ENCODE data around the gene MRPL39. TPM values are rescaled to one million over a fixed set of nuclear protein-coding genes. Genes with fewer than 3 reads are reported as not detected.

Gene MRPL39
- total and polyA plus RNA-seq, 10 donors: 14.4 to 34.3 (median 20.8) TPM

GRCh38 chr21:25535849-25536248 lies 71.4 kb downstream of the MRPL39 start:
- no peak overlapping the region for H3K4me3 ChIP-seq
- no peaks in the 10 kb centered on the region for H3K4me1 ChIP-seq
- WGBS, 5 donors: 80 to 93% (median 89%) methylated on average over 2 of the region's 2 CpGs
- TF ChIP-seq POLR2A (IDR thresholded peaks at IDR 0.05): no peak
- no peak for TF ChIP-seq POLR2AphosphoS5 (IDR thresholded peaks at IDR 0.05)
- TF ChIP-seq CTCF (IDR thresholded peaks at IDR 0.05 in 8 of 11, conservative IDR thresholded peaks at IDR 0.05 in 3 of 11): no peak
- no peaks in the 10 kb centered on the region for H3K27me3 ChIP-seq (replicated peaks in 1 of 7)
- no peak for DNase-seq
- H3K27ac ChIP-seq: no peak overlapping the region
- H3K36me3 ChIP-seq: no peaks in the 10 kb centered on the region
- intact Hi-C loops (cut with DNase I; ENCODE audit: low total_unique reads): no loop called here
- peaks cover 6 to 36% (median 34%) of the 10 kb centered on the region in 8 donors for H3K9me3 ChIP-seq

Other genes starting within 250 kb of the MRPL39 start
- 1 to 10 TPM; 1.2 to 2.9 (median 2.1) TPM for gene JAM2, start 31.8 kb upstream of the MRPL39 start, total RNA-seq
- 1 to 10 TPM in 2 of 3 donors, under 1 TPM in 1; 0.80 to 2.0 (median 1.6) TPM for gene JAM2, start 31.8 kb upstream of the MRPL39 start, polyA plus RNA-seq
- 10 to 100 TPM; 53.1 to 89.2 (median 61.4) TPM for gene ATP5PF, start 127.4 kb upstream of the MRPL39 start, total RNA-seq
- gene ATP5PF, start 127.4 kb upstream of the MRPL39 start, polyA plus RNA-seq: 100 to 1,000 TPM; 160 to 252 (median 252) TPM
- 10 to 100 TPM; 31.7 to 42.0 (median 33.2) TPM for gene GABPA, start 127.5 kb upstream of the MRPL39 start, total RNA-seq
- 10 to 100 TPM; 11.7 to 15.6 (median 14.5) TPM for gene GABPA, start 127.5 kb upstream of the MRPL39 start, polyA plus RNA-seq